ENCODE measurements around the gene RPL12. TPM values are rescaled to one million over a fixed set of nuclear protein-coding genes. Genes with fewer than 3 reads are reported as not detected.
A peak's percentile ranks its signal among the peaks of the same experiment; 100 is the strongest.

Gene RPL12
- total RNA-seq, 1 donor from 2014 or later, result 1,311 TPM

DNA sequence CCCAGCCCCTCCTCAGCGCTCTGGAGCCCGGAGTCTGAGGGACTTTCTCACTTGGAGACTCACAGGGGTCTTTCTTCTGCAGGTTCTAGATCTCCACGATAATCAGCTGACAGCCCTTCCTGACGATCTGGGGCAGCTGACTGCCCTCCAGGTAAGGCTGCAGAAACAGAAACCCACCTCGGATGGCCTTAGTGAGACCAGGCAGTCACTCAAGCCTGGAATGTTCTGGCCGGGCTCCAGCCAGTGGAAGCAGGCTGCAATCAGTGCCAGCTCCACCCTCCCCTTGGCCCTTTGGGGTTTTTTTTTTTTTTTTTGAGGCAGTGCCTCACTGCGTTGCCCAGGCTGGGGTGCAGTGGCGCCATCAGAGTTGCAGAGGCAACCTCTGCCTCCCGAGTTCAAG lies 7.7 kb upstream of the RPL12 start:
- Mint-ChIP-seq H3K27ac (no peak overlapping the region), H3K4me1 (ENCODE audit: low read depth) (no peaks in the 10 kb centered on the region), H3K36me3 (ENCODE audit: low read depth) (peaks cover 33% of the 10 kb centered on the region), H3K27me3 (ENCODE audit: low read depth) (no peaks in the 10 kb centered on the region), H3K4me3 (ENCODE audit: low read depth) (no peak overlapping the region), H3K9me3 (no peaks in the 10 kb centered on the region)
- intact Hi-C loops (cut with micrococcal nuclease), result no loop called here
- no peak for DNase-seq (ENCODE audit: low spot score)

DNA sequence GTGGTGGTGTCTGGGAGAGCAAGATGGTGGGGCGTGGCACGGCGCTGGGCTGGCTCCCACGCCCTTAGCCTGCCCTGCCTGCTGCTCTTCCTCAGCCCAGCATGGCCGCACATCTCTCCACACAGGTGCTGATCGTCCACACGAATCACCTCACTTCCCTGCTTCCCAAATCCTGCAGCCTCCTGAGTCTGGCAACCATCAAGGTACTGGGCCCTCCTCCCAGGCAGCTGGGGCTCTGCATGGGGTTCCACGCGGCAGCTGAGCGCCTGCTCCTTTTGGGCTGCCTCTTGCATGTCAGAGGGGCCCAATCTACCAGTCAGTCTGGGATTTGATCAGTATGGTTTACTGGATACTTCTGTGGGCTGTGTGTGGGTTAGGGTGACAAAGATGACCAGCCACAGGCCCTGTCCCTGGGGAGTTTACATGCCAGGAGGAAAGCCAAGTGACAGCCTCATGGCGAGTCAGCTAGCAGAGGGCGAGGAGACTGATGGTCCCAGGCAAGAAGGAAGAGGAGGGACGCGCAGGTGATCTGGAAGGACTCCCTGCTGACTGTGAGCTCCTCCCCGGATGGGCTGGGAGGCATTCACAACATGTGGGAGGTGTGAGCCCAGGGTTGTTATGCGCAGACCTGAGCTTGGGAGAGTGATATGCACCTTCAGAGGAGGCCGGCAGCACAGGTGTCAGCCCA lies 6.1 kb upstream of the RPL12 start:
- DNase-seq (ENCODE audit: low spot score), result no peak
- Mint-ChIP-seq H3K27me3 (ENCODE audit: low read depth) (no peaks in the 10 kb centered on the region), H3K36me3 (ENCODE audit: low read depth) (peaks cover 32% of the 10 kb centered on the region), H3K4me1 (ENCODE audit: low read depth) (peaks cover 5% of the 10 kb centered on the region), H3K27ac (no peak overlapping the region), H3K9me3 (no peaks in the 10 kb centered on the region), H3K4me3 (ENCODE audit: low read depth) (no peak overlapping the region)
- intact Hi-C loops (cut with micrococcal nuclease), result no loop called here

DNA sequence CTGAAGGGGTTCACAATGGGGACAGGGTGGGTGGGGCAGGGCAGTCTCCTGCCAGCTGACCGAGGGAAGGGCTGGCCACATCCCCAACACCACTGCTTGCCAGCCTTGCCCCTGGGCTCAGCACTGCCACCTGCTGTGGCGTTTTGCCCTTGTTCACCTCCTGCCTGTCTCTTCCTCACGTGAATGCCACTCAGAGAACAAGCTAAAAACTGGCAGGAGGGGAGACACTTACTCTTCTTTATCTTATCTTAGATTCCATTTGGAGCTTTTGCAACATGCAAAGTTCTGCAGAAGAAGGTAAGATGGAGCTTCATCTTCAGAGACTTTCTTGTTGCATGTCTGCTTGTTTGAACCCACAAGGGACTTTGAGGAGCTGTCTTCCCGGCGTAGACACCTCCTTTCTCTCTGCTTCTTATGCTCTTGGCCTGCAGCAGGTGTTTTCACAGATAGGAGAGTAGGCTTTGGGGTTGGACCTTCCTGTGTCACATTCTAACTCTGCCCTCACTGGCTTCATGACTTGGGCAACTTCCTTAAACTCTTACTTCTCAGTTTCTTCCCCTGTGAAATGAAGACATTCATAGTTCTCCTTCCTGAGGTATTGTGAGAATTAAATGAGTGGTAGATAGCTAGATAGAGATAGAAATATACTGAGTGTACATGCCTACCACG lies 4.3 kb upstream of the RPL12 start:
- intact Hi-C loops (cut with micrococcal nuclease), result no loop called here
- H3K27me3 Mint-ChIP-seq (ENCODE audit: low read depth), result no peaks in the 10 kb centered on the region
- no peak for DNase-seq (ENCODE audit: low spot score)
- no peaks in the 10 kb centered on the region for H3K9me3 Mint-ChIP-seq
- no peak overlapping the region for H3K27ac Mint-ChIP-seq
- peaks cover 5% of the 10 kb centered on the region for H3K4me1 Mint-ChIP-seq (ENCODE audit: low read depth)
- H3K36me3 Mint-ChIP-seq (ENCODE audit: low read depth), result peaks cover 32% of the 10 kb centered on the region
- no peak overlapping the region for H3K4me3 Mint-ChIP-seq (ENCODE audit: low read depth)

DNA sequence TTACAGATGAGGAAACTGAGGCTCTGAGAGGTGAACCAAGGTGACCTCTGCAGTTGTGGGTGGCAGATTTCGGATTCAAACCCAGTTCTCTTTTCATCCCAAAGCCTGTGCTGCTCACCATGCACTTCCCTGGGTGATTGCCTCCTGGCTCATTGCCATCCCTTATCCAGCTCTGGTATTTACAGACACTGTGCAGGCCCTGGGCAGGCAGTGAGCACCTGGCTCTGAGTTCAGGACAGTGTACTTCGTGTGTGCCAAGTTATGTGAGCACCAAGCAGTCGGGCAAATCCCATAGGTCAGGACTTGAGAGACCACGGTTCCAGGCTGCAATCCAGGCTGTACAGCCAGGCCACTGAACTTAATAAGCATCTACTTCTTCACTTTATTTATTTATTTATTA lies 1.5 kb upstream of the RPL12 start:
- no peaks in the 10 kb centered on the region for H3K27me3 Mint-ChIP-seq (ENCODE audit: low read depth)
- H3K4me3 Mint-ChIP-seq (ENCODE audit: low read depth), result peak overlapping the region; percentile 97
- intact Hi-C loops (cut with micrococcal nuclease), result no loop called here
- H3K9me3 Mint-ChIP-seq, result no peaks in the 10 kb centered on the region
- peaks cover 26% of the 10 kb centered on the region for H3K4me1 Mint-ChIP-seq (ENCODE audit: low read depth)
- peaks cover 56% of the 10 kb centered on the region for H3K36me3 Mint-ChIP-seq (ENCODE audit: low read depth)
- DNase-seq (ENCODE audit: low spot score), result no peak
- peak overlapping the region; percentile 97 for H3K27ac Mint-ChIP-seq

DNA sequence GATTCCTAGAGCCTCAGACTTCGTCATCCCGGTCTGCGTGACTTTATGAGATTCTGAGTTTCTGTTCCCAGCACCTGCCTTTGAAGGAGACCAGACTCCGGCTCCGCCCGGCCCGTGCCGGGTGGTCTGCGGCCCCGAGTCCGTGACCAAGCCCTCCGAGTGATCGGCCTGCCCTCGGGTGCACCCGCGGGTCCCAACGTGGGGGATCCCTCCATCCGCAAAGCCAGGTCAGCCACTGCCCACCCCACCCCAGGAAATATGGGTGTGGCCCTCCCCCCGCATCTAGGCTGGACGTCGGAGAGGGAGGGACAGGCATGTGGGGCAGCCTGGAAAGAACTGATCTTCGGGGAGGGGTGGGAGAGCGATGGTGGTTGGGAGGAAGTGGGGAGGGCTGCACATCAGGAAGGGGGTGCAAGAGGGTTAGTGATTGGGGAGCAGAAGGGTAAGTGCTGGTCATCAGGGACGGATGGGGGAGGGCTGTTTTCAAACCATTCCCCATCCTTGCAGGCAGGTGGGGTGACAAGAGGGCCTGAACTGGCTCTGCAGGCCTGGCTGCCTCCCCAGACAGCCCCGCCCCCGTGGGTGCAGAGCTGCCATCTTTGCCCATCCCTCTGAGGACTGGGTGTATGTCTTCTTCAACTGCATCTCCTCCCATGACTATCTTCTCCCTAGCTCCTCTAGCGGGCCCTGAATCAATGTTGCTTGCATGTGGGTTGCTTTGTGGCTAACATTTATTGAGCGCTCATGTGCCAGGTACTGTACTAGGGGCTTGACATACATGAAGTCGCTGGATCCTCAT lies 851 bp upstream of the RPL12 start:
- intact Hi-C loops (cut with micrococcal nuclease), result loop anchor here (1.0 to 2.0 kb wide), 3 partner anchors 28 to 263 kb away; partner anchors contain the start of genes PTRH1 and ZNF79
- Mint-ChIP-seq H3K9me3 (no peaks in the 10 kb centered on the region), H3K27me3 (ENCODE audit: low read depth) (no peaks in the 10 kb centered on the region), H3K36me3 (ENCODE audit: low read depth) (peaks cover 57% of the 10 kb centered on the region), H3K4me3 (ENCODE audit: low read depth) (peak overlapping the region; percentile 97), H3K27ac (peak overlapping the region; percentile 97), H3K4me1 (ENCODE audit: low read depth) (peaks cover 29% of the 10 kb centered on the region)
- peak; percentile 43 for DNase-seq (ENCODE audit: low spot score)

DNA sequence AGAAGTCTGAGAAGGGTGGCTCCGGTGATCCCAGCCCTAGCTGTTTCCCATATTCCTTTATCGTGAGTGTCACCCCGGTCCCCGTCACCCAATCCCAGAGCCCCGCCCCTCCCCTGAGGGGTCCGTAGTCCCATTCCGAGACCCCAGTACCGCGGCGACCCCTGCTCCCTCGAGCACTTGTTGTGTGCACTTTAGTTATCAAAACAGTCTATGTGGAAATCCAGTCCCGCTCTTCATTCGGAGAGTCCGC lies 327 bp upstream of the RPL12 start:
- Mint-ChIP-seq H3K4me1 (ENCODE audit: low read depth) (peaks cover 32% of the 10 kb centered on the region), H3K36me3 (ENCODE audit: low read depth) (peaks cover 63% of the 10 kb centered on the region), H3K27ac (peak overlapping the region; percentile 97), H3K9me3 (no peaks in the 10 kb centered on the region), H3K27me3 (ENCODE audit: low read depth) (no peaks in the 10 kb centered on the region), H3K4me3 (ENCODE audit: low read depth) (peak overlapping the region; percentile 97)
- no peak for DNase-seq (ENCODE audit: low spot score)
- intact Hi-C loops (cut with micrococcal nuclease), result loop anchor here (1.0 to 2.0 kb wide), 3 partner anchors 27 to 264 kb away; partner anchors contain the start of genes PTRH1 and ZNF79

DNA sequence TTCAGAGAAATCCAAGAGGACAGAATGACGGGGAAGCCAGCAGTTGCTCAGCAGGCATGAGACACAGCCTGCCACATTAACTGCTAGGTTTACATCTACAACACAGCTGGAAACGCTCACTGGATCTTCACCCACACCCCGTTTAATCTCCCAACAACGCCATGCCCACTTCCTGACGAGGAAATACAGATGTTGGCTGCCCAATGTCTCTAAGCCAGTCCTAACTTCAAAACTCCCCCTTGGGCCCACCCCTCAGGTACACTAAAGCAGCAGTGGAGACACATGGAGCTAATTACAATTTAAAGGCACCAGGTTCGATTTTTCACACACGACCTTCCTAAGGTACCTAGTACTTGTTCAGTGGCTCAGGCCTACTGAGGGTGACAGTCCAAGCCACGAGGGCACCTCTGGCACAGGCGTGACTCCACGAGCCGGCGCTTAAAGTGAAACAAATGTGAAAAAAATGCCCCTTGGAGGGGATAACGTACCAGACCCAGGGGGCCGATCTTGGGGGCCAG lies 904 bp downstream of the RPL12 start:
- H3K4me1 Mint-ChIP-seq (ENCODE audit: low read depth), result peaks cover 32% of the 10 kb centered on the region

DNA sequence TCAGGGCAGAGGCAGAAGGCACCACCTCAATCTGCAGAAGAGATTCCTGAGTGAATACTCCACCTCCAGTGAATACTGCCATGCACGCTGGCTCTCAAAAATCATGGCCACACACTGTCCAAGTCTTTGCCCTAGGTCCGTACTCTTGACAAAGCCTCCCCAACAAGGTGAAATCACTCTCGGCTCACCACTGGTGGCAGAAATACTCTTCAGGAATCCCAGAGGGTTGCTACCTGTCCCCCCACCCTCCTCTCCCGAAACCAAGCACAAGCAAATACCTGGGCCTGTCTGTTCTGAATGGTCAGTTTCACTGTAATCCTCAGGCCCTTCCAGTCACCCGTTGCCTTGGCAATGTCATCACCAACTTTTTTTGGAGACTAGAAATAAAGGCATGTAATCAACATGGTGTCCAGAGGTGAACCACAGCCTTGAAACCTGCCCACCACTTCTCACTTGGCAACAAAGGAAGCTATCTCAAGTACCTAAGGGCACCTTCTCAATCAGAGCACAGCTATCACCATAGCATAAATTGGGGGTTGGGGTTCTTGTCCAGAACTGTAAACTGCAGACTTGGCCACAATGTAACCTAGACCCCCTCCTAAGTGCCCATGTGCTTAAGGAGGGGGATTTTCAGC lies 1.8 kb downstream of the RPL12 start:
- H3K27me3 Mint-ChIP-seq (ENCODE audit: low read depth), result no peaks in the 10 kb centered on the region
- H3K27ac Mint-ChIP-seq, result peak overlapping the region; percentile 97
- peak overlapping the region; percentile 97 for H3K4me3 Mint-ChIP-seq (ENCODE audit: low read depth)
- H3K9me3 Mint-ChIP-seq, result peaks cover 10% of the 10 kb centered on the region
- peaks cover 75% of the 10 kb centered on the region for H3K36me3 Mint-ChIP-seq (ENCODE audit: low read depth)
- intact Hi-C loops (cut with micrococcal nuclease), result no loop called here
- DNase-seq (ENCODE audit: low spot score), result no peak
- H3K4me1 Mint-ChIP-seq (ENCODE audit: low read depth), result peaks cover 32% of the 10 kb centered on the region

More for the DNA sequence above, 904 bp downstream of the RPL12 start:
- H3K27me3 Mint-ChIP-seq (ENCODE audit: low read depth), result no peaks in the 10 kb centered on the region
- DNase-seq (ENCODE audit: low spot score), result no peak
- H3K36me3 Mint-ChIP-seq (ENCODE audit: low read depth), result peaks cover 69% of the 10 kb centered on the region
- intact Hi-C loops (cut with micrococcal nuclease), result loop anchor here (2.0 kb wide), 1 partner anchor 62 kb away; no protein-coding TSS in a partner anchor
- H3K27ac Mint-ChIP-seq, result peak overlapping the region; percentile 97
- H3K9me3 Mint-ChIP-seq, result peaks cover 3% of the 10 kb centered on the region
- peak overlapping the region; percentile 97 for H3K4me3 Mint-ChIP-seq (ENCODE audit: low read depth)

DNA sequence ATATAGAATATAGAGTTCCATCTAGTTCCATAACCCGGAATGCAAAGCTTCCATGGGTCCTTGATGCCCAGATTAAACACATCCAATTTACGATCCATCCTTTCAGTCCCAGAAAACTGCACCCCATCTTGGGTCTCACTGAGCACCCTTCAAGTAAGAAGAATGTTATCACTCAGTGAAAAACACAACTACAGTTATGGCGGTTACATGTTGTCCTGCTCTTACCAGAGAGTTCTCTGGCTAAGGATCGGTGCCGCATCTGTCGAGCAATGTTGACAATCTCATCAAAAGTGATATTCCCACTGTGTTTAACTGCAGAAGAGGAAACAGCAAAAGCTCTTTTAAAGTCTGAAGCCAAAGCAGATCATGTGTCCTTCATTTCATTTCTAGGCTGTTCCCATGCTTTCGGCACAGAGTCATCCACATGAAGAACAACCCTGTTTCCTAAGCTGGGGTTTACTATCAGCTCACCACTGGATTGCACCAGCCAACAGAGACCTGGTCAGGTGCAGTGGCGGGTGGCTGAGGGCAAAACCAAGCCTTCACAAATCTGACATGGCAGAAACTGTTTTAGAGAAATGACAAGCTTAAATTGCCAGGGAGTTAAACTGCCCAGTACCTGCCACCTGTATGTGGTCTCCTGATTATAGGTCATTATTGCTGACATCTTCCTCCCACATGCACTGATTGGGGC lies 2.9 kb downstream of the RPL12 start:
- Mint-ChIP-seq H3K27me3 (ENCODE audit: low read depth) (no peaks in the 10 kb centered on the region), H3K4me3 (ENCODE audit: low read depth) (peak overlapping the region; percentile 97), H3K4me1 (ENCODE audit: low read depth) (peaks cover 32% of the 10 kb centered on the region), H3K9me3 (peaks cover 17% of the 10 kb centered on the region), H3K36me3 (ENCODE audit: low read depth) (peaks cover 79% of the 10 kb centered on the region), H3K27ac (peak overlapping the region; percentile 97)
- no peak for DNase-seq (ENCODE audit: low spot score)
- intact Hi-C loops (cut with micrococcal nuclease), result no loop called here

DNA sequence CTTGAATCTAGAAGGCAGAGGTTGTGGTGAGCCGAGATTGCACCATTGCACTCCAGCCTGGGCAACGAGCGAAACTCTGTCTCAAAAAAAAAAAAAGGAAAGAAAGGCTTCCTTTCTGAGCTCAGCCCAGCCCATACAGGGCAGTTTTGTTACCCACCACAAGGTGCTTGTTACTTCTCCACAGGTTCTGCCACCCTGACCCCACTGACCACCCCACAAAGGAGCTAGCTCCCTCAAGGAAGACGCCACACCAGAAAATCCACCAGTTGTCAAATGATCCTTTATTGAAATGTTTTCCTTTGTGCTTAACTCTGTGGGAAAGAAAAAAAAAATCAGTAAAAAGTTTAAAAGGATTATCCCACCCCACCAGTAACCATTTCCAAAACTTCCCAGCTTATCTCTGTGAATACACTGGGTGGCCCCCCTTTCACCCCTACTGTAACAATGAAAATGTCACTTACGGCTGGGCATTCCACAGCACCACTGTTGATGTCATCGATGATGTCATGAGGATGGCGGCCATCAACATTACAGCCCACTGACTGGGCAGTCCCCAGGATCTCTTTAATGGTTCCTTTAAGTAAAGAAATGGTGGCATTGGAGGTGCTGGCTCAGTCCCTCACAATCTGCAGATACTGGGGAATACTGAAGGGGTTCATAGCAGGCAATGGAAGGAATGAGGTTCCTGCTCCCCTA lies 3.6 kb downstream of the RPL12 start:
- Mint-ChIP-seq H3K27ac (peak overlapping the region; percentile 97), H3K36me3 (ENCODE audit: low read depth) (peaks cover 86% of the 10 kb centered on the region), H3K9me3 (peaks cover 17% of the 10 kb centered on the region), H3K4me3 (ENCODE audit: low read depth) (peak overlapping the region; percentile 97), H3K27me3 (ENCODE audit: low read depth) (no peaks in the 10 kb centered on the region), H3K4me1 (ENCODE audit: low read depth) (peaks cover 30% of the 10 kb centered on the region)
- intact Hi-C loops (cut with micrococcal nuclease), result no loop called here
- DNase-seq (ENCODE audit: low spot score), result no peak

DNA sequence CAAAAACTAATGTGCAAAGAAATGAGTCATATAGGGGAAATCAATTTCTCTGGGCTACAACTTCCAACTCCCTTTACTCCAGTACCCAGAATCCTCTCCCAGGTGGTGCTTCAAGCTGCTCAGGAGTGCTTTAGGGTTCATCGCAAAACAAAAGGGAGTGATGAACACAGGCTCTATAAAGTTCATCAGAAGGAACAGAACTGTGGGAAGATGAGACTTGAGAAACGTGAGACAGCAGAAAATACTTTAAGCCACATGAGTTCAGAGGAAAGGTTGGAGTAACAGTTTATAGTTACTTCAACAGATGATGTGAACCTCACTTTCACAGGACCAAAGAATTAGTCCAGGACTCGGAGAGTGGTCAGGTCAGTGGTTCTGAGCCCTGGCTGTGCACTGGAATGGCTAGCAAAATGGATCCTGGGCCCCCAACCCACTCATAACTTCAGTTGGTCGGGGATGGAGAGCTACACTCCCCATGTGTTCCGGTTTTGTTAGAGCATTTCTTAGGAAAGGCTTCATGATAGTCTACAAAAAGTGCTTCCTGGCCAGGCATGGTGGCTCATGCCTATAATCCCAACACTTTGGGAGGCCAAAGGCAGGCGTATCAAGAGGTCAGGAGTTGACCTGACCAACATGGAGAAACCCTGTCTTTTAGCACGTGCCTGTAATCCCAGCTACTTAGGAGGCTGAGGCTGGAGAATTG lies 4.3 kb downstream of the RPL12 start:
- H3K27me3 Mint-ChIP-seq (ENCODE audit: low read depth), result no peaks in the 10 kb centered on the region
- H3K36me3 Mint-ChIP-seq (ENCODE audit: low read depth), result peaks cover 93% of the 10 kb centered on the region
- H3K4me1 Mint-ChIP-seq (ENCODE audit: low read depth), result peaks cover 27% of the 10 kb centered on the region
- no peak for DNase-seq (ENCODE audit: low spot score)
- no peak overlapping the region for H3K4me3 Mint-ChIP-seq (ENCODE audit: low read depth)
- intact Hi-C loops (cut with micrococcal nuclease), result no loop called here
- H3K27ac Mint-ChIP-seq, result peak overlapping the region; percentile 97
- H3K9me3 Mint-ChIP-seq, result peaks cover 17% of the 10 kb centered on the region
